HG02884 (cell line): ENCODE measurements around the gene RIPK3.
A peak's percentile ranks its signal among the peaks of the same experiment; 100 is the strongest.
"Not testable (repeated sequence)": the region's sequence is repeated elsewhere in the genome, so short reads cannot be mapped to it uniquely, and the experiment has no call there.

ENCODE experiments used
- ATAC-seq: cut with Tn5 transposase; IDR thresholded peaks from one replicate; pipeline ENCODE4 v1.9.1; 2021; ENCODE audit warnings: mild to moderate bottlenecking, moderate library complexity; ENCODE audit not compliant: unreplicated experiment

The RIPK3 gene

GRCh38 chr14:24369907-24370687 lies 30.3 kb upstream of the RIPK3 start:
- ATAC-seq, result no peak

DNA sequence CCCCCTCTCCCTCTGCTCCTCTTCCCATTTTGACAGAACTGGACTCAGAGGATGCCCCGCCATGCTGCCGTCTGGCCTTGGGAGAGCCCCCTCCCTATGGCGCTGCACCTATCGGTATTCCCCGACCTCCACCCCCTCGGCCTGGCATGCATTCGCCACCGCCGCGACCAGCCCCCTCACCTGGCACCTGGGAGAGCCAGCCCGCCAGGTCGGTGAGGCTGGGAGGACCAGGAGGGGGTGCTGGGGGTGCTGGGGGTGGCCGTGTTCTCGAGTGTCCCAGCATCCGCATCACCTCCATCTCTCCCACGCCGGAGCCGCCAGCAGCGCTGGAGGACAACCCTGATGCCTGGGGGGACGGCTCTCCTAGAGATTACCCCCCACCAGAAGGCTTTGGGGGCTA lies 29.7 kb upstream of the RIPK3 start:
- ATAC-seq, result no peak

- ATAC-seq, result no peak
These were observed 28.9 kb upstream of the RIPK3 start for GRCh38 chr14:24368562-24369252.

- ATAC-seq, result no peak
These were observed 28.4 kb upstream of the RIPK3 start for GRCh38 chr14:24368212-24368561.

- peak; percentile 14 for ATAC-seq
These were observed 27.9 kb upstream of the RIPK3 start, which contains the start of gene NFATC4 for GRCh38 chr14:24367514-24368211. TSS of gene NFATC4 (plus strand) at chr14:24368184. CDS start at chr14:24368341, 157 bp downstream.

GRCh38 chr14:24366721-24367513 lies 27.1 kb upstream of the RIPK3 start:
- peak; percentile 43 for ATAC-seq

GRCh38 chr14:24366413-24366720 lies 26.6 kb upstream of the RIPK3 start:
- ATAC-seq, result no peak

GRCh38 chr14:24365600-24366412 lies 26.0 kb upstream of the RIPK3 start:
- ATAC-seq, result no peak

GRCh38 chr14:24364841-24365240 lies 25.1 kb upstream of the RIPK3 start:
- no peak for ATAC-seq

DNA sequence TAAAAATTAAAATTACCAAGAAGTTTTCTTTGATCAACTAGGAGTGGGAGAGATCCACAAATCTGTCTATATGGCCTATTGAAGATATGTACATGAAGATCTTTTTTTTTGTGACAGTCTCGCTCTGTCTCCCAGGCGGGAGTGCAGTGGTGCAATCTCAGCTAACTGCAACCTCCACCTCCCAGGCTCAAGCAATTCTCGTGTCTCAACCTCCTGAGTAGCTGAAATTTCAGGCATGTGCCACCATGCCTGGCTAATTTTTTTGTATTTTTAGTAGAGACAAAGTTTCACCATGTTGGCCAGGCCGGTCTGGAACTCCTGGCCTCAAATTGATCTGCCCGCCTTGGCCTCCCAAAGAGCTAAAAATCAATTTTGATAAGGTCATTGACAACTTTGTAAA lies 23.6 kb upstream of the RIPK3 start:
- ATAC-seq, result no peak

DNA sequence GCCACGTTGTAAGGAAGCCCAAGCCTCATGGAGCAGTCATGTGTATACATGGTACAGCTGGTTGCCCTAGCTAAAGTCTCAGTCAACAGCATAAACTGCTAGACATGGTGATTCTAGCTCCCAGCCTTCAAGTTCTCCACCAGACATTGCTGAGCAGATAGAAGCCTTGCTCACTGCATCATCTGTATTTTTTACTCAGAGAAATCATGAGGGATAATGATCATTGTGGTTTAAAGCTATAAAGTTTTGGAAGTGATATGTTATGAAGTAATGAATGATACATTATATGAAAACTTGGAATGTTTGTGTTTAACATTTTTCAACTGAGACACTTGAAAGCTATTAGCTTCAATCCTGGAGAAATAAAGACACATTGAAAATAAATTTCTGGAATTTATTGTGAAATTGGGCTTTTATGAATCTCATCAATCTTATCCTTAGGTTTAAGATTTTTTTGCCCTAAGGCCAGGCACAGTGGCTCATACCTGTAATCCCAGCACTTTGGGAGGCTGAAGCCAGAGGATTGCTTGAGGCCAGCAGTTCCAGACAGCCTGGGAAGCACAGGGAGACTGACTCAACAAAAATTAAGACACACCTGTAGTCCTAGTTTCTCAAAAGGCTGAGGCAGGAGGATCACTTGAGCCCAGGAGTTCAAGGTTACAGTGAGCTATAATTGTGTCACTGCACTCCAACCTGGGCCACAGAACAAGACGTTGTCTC lies 22.6 kb upstream of the RIPK3 start:
- ATAC-seq, result no peak

GRCh38 chr14:24361326-24361725 lies 21.5 kb upstream of the RIPK3 start:
- no peak for ATAC-seq

DNA sequence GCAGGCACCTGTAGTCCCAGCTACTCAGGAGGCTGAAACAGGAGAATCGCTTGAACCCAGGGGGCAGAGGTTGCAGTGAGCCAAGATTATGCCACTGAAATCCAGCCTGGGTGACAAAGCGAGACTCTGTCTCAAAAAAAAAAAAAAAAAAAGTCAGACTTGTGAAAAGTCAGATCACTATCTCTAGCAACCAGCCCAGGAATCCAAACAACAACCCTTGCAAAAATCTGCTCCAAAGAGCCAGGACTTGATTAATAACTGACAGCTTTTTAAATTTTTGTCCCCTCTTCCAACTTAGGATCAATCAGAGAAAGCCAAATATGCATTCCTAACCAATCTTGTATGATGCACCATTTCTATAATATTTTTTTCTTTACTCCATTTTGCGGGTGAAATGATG lies 20.5 kb upstream of the RIPK3 start:
- no peak for ATAC-seq

DNA sequence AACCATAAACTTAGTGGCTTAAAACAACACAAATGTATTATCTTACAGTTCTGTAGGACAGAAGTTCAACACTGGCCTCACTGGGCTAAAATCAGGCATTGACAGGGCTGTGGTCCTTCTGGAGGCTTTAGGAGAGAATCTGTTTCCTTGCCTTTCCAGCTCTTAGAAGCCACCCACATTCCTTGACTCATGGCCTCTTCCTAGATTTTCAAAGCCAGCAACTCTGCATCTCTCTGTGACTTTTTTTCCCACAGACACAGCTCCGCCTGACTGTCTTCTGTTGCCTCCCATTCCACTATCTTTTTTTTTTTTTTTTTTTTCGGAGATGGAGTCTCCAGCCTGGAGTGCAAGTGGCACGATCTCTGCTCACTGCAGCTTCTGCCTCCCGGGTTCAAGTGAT lies 16.4 kb upstream of the RIPK3 start:
- ATAC-seq, result no peak

- no peak for ATAC-seq
These were observed 15.2 kb upstream of the RIPK3 start for GRCh38 chr14:24355009-24355408.

GRCh38 chr14:24354482-24354825 lies 14.7 kb upstream of the RIPK3 start:
- ATAC-seq, result not testable (repeated sequence)

GRCh38 chr14:24353559-24354481 lies 14.0 kb upstream of the RIPK3 start:
- ATAC-seq, result no peak

GRCh38 chr14:24351517-24351916 lies 11.7 kb upstream of the RIPK3 start:
- ATAC-seq, result no peak

GRCh38 chr14:24349742-24350141 lies 10.0 kb upstream of the RIPK3 start:
- no peak for ATAC-seq
